DOHH2 (cell line): ENCODE measurements around the gene CALM3.
A peak's percentile ranks its signal among the peaks of the same experiment; 100 is the strongest.

ENCODE experiments used
- H3F3A ChIP-seq: fragments of 200-600 bp; sonication (generic), shearing (Covaris generic); 2 replicates; pipeline ENCODE4 v1.6.0; 2016; ENCODE audit warnings: antibody characterized with exemption, mild to moderate bottlenecking; ENCODE audit not compliant: control insufficient read depth, insufficient read depth
- H3K27ac ChIP-seq: fragments of 200-600 bp; sonication (generic); 2 replicates; pipeline ENCODE4 v1.5.1; 2014; ENCODE audit warnings: low read depth, mild to moderate bottlenecking, low read length, moderate library complexity
- H3K27me3 ChIP-seq: fragments of 200-600 bp; sonication (generic); 2 replicates; pipeline ENCODE4 v1.6.1; 2014; ENCODE audit warnings: mild to moderate bottlenecking, low read length, mixed read lengths; ENCODE audit not compliant: control insufficient read depth
- H3K36me3 ChIP-seq: fragments of 200-600 bp; sonication (generic); 2 replicates; pipeline ENCODE4 v1.6.1; 2014; ENCODE audit warnings: mild to moderate bottlenecking, low read length, moderate library complexity, mixed read lengths; ENCODE audit not compliant: control insufficient read depth
- H3K4me1 ChIP-seq: fragments of 200-600 bp; sonication (generic); 2 replicates; pipeline ENCODE4 v1.6.1; 2014; ENCODE audit warnings: mild to moderate bottlenecking, low read length, mixed read lengths; ENCODE audit not compliant: control insufficient read depth
- H3K4me2 ChIP-seq: fragments of 200-600 bp; sonication (generic); 2 replicates; pipeline ENCODE4 v1.6.0; 2014; ENCODE audit warnings: mild to moderate bottlenecking, low read length, moderate library complexity
- H3K4me3 ChIP-seq: fragments of 200-600 bp; sonication (generic); 2 replicates; pipeline ENCODE4 v1.5.1; 2014; ENCODE audit warnings: mild to moderate bottlenecking, low read length, mixed read lengths
- H3K79me2 ChIP-seq: fragments of 200-600 bp; sonication (generic); 2 replicates; pipeline ENCODE4 v1.6.1; 2014; ENCODE audit warnings: mild to moderate bottlenecking, low read length, mixed read lengths; ENCODE audit not compliant: control insufficient read depth
- H3K9me2 ChIP-seq: fragments of 200-600 bp; sonication (generic); replicated peaks from 2 replicates; pipeline ENCODE4 v1.6.1; 2014; ENCODE audit warnings: mild to moderate bottlenecking, low read length, mixed read lengths; ENCODE audit not compliant: control insufficient read depth
- H3K9me3 ChIP-seq: fragments of 200-600 bp; sonication (generic); 2 replicates; pipeline ENCODE4 v1.6.1; 2014; ENCODE audit warnings: antibody characterized with exemption, low read length, mixed read lengths; ENCODE audit not compliant: control insufficient read depth, insufficient read depth
- H4K20me1 ChIP-seq: fragments of 200-600 bp; sonication (generic); 2 replicates; pipeline ENCODE4 v1.6.0; 2014; ENCODE audit warnings: low read depth, mild to moderate bottlenecking, antibody characterized with exemption, low read length, moderate library complexity; ENCODE audit not compliant: control insufficient read depth, insufficient read depth
- CTCF ChIP-seq: fragments of 200-600 bp; sonication (generic); IDR thresholded peaks from one replicate; pipeline ENCODE4 v1.5.1; 2014; ENCODE audit warnings: antibody characterized with exemption, mild to moderate bottlenecking, low read depth, low read length; ENCODE audit not compliant: poor library complexity, severe bottlenecking
- EZH2phosphoT487 ChIP-seq: fragments of 200-600 bp; sonication (generic); IDR thresholded peaks from 2 replicates; pipeline ENCODE4 v1.6.1; 2017; ENCODE audit warnings: borderline replicate concordance, mild to moderate bottlenecking, antibody characterized with exemption, low read length, moderate library complexity, mixed read lengths

Gene CALM3

GRCh38 chr19:46656541-46656940 lies 55.4 kb downstream of the CALM3 start:
- no peak for TF ChIP-seq EZH2phosphoT487
- no peak for TF ChIP-seq CTCF
- Histone ChIP-seq H3K27ac (no peak overlapping the region), H3K4me2 (no peak overlapping the region), H3K9me3 (no peaks in the 10 kb centered on the region), H3K4me1 (peaks cover 22% of the 10 kb centered on the region), H3K79me2 (no peaks in the 10 kb centered on the region), H3K9me2 (no peaks in the 10 kb centered on the region), H4K20me1 (0 out of 2 replicates have a peak, but pooled peaks cover under 1% of the 10 kb centered on the region), H3K4me3 (no peak overlapping the region), H3K27me3 (peaks cover 32% of the 10 kb centered on the region), H3K36me3 (no peaks in the 10 kb centered on the region), H3F3A (peaks cover under 1% of the 10 kb centered on the region)

DNA sequence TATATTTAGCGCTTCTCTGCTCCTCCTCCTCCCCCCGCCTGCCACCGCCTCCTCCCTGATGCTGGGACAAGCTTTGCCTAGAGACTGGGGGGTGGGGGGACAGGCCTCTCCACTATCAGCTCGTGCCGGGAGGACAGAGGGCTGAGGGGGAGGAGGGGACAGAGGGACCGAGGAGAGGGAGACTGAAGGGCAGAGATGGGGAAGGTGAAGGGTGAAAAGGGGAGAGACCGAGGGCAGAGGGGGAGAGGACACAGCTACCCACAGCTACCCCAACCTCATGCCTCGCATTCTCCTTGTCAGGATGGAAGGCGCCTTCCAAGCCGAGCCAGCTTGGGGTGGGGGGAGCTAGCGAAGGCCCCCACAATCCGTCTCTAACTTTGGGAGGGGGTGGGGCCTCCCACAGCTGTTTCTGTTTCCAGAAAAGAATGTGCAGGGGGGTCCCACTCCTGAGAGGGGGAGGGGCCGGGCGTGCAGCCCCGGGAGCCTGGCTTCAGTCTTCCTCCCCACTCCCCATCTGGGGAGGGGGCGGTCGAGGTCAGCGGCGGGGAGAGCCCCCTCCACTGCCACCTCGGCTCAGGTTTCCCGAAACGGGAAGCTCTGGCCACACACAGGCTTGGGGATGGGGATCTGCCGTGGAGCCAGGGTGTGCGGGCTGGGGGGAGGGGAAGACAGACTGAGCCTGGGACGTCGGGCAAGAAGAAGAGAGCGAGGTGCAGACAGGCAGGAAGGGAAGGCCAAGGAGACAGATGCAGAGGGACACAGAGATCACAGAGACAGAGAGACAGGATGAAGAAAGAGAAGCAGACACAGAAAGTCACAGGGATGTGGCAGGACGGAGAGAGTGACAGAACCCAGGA lies 58.2 kb downstream of the CALM3 start:
- Histone ChIP-seq H3F3A (peaks cover 4% of the 10 kb centered on the region), H3K4me3 (no peak overlapping the region), H4K20me1 (0 out of 2 replicates have a peak, but pooled peaks cover 4% of the 10 kb centered on the region), H3K36me3 (no peaks in the 10 kb centered on the region), H3K27me3 (peaks cover 37% of the 10 kb centered on the region), H3K9me2 (no peaks in the 10 kb centered on the region), H3K27ac (no peak overlapping the region), H3K4me2 (peak overlapping the region; percentile 89), H3K79me2 (no peaks in the 10 kb centered on the region), H3K9me3 (no peaks in the 10 kb centered on the region), H3K4me1 (peaks cover 30% of the 10 kb centered on the region)
- TF ChIP-seq CTCF = no peak
- TF ChIP-seq EZH2phosphoT487 = no peak

DNA sequence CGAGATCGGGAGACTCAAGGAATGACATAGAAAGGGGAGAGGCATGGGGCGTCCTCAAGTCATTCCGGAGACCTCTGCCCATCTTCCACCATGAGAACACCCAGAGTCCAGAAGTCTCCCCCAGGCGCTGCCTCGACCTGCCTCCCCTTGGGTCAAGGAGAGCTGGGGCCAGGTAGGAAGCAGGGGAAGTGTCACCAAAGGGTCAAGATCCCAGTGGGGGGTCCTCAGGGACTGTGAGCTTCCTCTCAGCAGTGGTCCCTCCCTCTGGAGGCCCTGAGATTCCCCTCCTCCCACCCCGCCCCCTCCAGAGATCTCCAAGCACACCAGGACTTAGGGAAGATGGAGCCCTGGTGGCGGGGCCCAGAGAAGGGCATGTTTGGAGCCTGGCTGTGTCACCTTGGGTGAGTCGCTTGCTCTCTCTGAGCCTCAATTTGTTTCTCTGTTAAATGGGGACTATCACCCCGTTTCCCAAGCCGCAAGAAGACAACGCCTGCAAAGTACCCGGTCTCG lies 58.9 kb downstream of the CALM3 start:
- Histone ChIP-seq H3K36me3 (no peaks in the 10 kb centered on the region), H3K9me2 (no peaks in the 10 kb centered on the region), H3K4me1 (peaks cover 30% of the 10 kb centered on the region), H3F3A (peaks cover 4% of the 10 kb centered on the region), H3K79me2 (no peaks in the 10 kb centered on the region), H3K27ac (no peak overlapping the region), H3K27me3 (peaks cover 33% of the 10 kb centered on the region), H3K4me3 (peak overlapping the region; percentile 74), H4K20me1 (0 out of 2 replicates have a peak, but pooled peaks cover 4% of the 10 kb centered on the region), H3K9me3 (no peaks in the 10 kb centered on the region), H3K4me2 (peak overlapping the region; percentile 89)
- no peak for TF ChIP-seq EZH2phosphoT487
- no peak for TF ChIP-seq CTCF
